HepG2 (cell line): ENCODE measurements around the gene ANAPC16.

Source experiments
- ARNT2 ChIP-seq: sonication (generic); formaldehyde crosslinking; IDR thresholded peaks from 2 replicates; pipeline ENCODE4 v1.8.0; 2022; ENCODE audit warnings: mild to moderate bottlenecking, low read depth, missing genetic modification reagents, moderate library complexity
- CBFB ChIP-seq: sonication (generic); formaldehyde crosslinking; IDR thresholded peaks from 2 replicates; pipeline ENCODE4 v1.4.0; 2020; ENCODE audit warnings: missing genetic modification reagents
- CTCF ChIP-seq: sonication (generic); formaldehyde crosslinking; IDR thresholded peaks from 2 replicates; pipeline ENCODE4 v1.5.0; 2020; ENCODE audit warnings: mild to moderate bottlenecking, missing genetic modification reagents, moderate library complexity
- FOXK1 ChIP-seq: sonication (generic); formaldehyde crosslinking; IDR thresholded peaks from 2 replicates; pipeline ENCODE4 v1.4.0; 2020; ENCODE audit warnings: low read depth, missing genetic modification reagents, borderline replicate concordance
- HCFC1 ChIP-seq: fragments of 150-350 bp; IDR thresholded peaks from 2 replicates; pipeline ENCODE4 v1.6.1; 2014; ENCODE audit warnings: low read depth, low read length
- MEF2D ChIP-seq: sonication (generic); formaldehyde crosslinking; IDR thresholded peaks from 2 replicates; pipeline ENCODE4 v1.5.1; 2020; ENCODE audit warnings: mild to moderate bottlenecking, missing genetic modification reagents
- NFRKB ChIP-seq: fragments of 450-650 bp; IDR thresholded peaks from 2 replicates; pipeline ENCODE4 v1.6.1; 2017
- POLR2A ChIP-seq, 2 experiments: IDR thresholded peaks; 2 replicates each; pipeline ENCODE4 v1.6.1; 2011; ENCODE audit warnings: low read depth in 2 of 2, low read length in 2 of 2, mild to moderate bottlenecking in 1 of 2, moderate library complexity in 1 of 2; ENCODE audit not compliant: insufficient read depth in 1 of 2
- TAF1 ChIP-seq: sonication (generic); formaldehyde crosslinking; IDR thresholded peaks from 2 replicates; pipeline ENCODE4 v1.4.0; 2020; ENCODE audit warnings: missing genetic modification reagents
- TP53 ChIP-seq: sonication (generic); formaldehyde crosslinking; conservative IDR thresholded peaks from 2 replicates; pipeline ENCODE4 v1.4.0; 2020; ENCODE audit warnings: missing genetic modification reagents
- ZNF878 ChIP-seq: sonication (generic); formaldehyde crosslinking; IDR thresholded peaks from 2 replicates; pipeline ENCODE4 v1.8.1; 2023; ENCODE audit warnings: mild to moderate bottlenecking, missing genetic modification reagents, moderate library complexity

- no peak for TF ChIP-seq TP53 (CRISPR knock-in tag)
- TF ChIP-seq HCFC1: no peak
- no peak for TF ChIP-seq FOXK1 (CRISPR knock-in tag)
- no peak for TF ChIP-seq ARNT2
- no peak for TF ChIP-seq CTCF (CRISPR knock-in tag)
- TF ChIP-seq ZNF878 (CRISPR knock-in tag): no peak
- no peak for TF ChIP-seq CBFB (CRISPR knock-in tag)
- no peak for TF ChIP-seq NFRKB
- no peak for TF ChIP-seq TAF1 (CRISPR knock-in tag)
- no peak for TF ChIP-seq POLR2A (IDR thresholded peaks at IDR 0.05; ENCODE audit: insufficient read depth in 1 of 2, low read depth in 2 of 2, low read length in 2 of 2)
- no peak for TF ChIP-seq MEF2D (CRISPR knock-in tag)
Observed at GRCh38 chr10:72201293-72201692, 14.5 kb upstream of the ANAPC16 start.
